ENCODE data around the gene OR7A10.

Gene OR7A10

DNA sequence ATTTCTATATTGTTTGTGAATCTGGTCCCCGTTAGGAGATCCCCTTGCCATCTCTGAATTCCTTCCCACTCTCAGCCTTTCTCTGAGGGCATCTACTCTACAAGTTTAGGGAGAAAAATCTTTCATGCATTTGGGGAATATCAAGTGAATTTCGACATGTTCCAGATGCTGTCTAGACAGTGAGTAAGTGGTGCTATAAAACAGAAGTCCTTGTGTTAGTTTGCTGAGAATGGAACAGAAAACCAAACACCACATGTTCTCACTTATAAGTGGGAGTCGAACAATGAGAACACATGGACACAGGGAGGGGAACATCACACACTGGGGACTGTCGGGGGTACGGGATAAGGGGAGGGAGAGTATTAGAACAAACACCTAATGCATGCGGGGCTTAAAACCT lies 5.1 kb downstream of the OR7A10 start:
- no peak overlapping the region for H3K27ac ChIP-seq (ENCODE audit: low read depth, low read length)

DNA sequence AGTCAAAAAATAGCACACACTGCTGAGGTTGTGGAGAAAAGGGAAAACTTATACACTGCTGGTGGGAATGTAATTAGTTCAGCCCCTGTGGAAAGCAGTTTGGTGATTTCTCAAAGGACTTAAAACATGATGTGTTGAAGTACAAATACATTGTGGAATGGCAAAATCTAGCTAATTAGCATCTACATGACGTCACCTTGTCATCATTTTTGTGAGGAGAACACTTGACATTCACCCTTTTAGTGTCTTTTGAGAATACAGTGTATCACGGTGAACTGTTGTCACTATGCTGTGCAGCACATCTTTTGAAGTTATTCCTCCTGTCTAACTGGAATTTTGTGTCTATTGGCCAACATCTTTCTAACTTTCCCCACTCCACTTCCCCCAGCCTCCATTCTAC lies 5.6 kb downstream of the OR7A10 start:
- Histone ChIP-seq H3K36me3 (ENCODE audit: control insufficient read depth, low read length) (no peaks in the 10 kb centered on the region), H3K27me3 (ENCODE audit: control insufficient read depth, low read length) (no peaks in the 10 kb centered on the region), H3K9me2 (replicated peaks; ENCODE audit: control insufficient read depth, low read length) (no peaks in the 10 kb centered on the region), H3K27ac (ENCODE audit: low read depth, low read length) (no peak overlapping the region), H3K9me3 (ENCODE audit: control insufficient read depth, insufficient read depth, low read length) (no peaks in the 10 kb centered on the region), H4K20me1 (ENCODE audit: control insufficient read depth, insufficient read depth, low read depth, low read length) (no peaks in the 10 kb centered on the region), H3K4me2 (ENCODE audit: low read length) (no peak overlapping the region), H3K4me1 (ENCODE audit: control insufficient read depth, low read length) (no peaks in the 10 kb centered on the region), H3F3A (ENCODE audit: control insufficient read depth, insufficient read depth) (no peaks in the 10 kb centered on the region), H3K79me2 (ENCODE audit: control insufficient read depth, low read length) (no peaks in the 10 kb centered on the region), H3K4me3 (ENCODE audit: low read length) (no peak overlapping the region)
- TF ChIP-seq EZH2phosphoT487 (IDR thresholded peaks at IDR 0.05; ENCODE audit: borderline replicate concordance, low read length): no peak
- TF ChIP-seq, protein P1, sequence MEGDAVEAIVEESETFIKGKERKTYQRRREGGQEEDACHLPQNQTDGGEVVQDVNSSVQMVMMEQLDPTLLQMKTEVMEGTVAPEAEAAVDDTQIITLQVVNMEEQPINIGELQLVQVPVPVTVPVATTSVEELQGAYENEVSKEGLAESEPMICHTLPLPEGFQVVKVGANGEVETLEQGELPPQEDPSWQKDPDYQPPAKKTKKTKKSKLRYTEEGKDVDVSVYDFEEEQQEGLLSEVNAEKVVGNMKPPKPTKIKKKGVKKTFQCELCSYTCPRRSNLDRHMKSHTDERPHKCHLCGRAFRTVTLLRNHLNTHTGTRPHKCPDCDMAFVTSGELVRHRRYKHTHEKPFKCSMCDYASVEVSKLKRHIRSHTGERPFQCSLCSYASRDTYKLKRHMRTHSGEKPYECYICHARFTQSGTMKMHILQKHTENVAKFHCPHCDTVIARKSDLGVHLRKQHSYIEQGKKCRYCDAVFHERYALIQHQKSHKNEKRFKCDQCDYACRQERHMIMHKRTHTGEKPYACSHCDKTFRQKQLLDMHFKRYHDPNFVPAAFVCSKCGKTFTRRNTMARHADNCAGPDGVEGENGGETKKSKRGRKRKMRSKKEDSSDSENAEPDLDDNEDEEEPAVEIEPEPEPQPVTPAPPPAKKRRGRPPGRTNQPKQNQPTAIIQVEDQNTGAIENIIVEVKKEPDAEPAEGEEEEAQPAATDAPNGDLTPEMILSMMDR (IDR thresholded peaks at IDR 0.05; ENCODE audit: low read depth, low read length, poor library complexity, severe bottlenecking): no peak

More for the DNA sequence above, 5.1 kb downstream of the OR7A10 start:
- H3K27me3 ChIP-seq (ENCODE audit: control insufficient read depth, low read length): no peaks in the 10 kb centered on the region
- H4K20me1 ChIP-seq (ENCODE audit: control insufficient read depth, insufficient read depth, low read depth, low read length): no peaks in the 10 kb centered on the region
- no peaks in the 10 kb centered on the region for H3K9me2 ChIP-seq (replicated peaks; ENCODE audit: control insufficient read depth, low read length)
- no peak overlapping the region for H3K4me2 ChIP-seq (ENCODE audit: low read length)
- H3K4me1 ChIP-seq (ENCODE audit: control insufficient read depth, low read length): no peaks in the 10 kb centered on the region
- no peaks in the 10 kb centered on the region for H3K79me2 ChIP-seq (ENCODE audit: control insufficient read depth, low read length)
- H3F3A ChIP-seq (ENCODE audit: control insufficient read depth, insufficient read depth): no peaks in the 10 kb centered on the region
- TF ChIP-seq, protein P1 (IDR thresholded peaks at IDR 0.05; ENCODE audit: low read depth, low read length, poor library complexity, severe bottlenecking): no peak
- no peak for TF ChIP-seq EZH2phosphoT487 (IDR thresholded peaks at IDR 0.05; ENCODE audit: borderline replicate concordance, low read length)
- H3K9me3 ChIP-seq (ENCODE audit: control insufficient read depth, insufficient read depth, low read length): no peaks in the 10 kb centered on the region
- no peaks in the 10 kb centered on the region for H3K36me3 ChIP-seq (ENCODE audit: control insufficient read depth, low read length)
- no peak overlapping the region for H3K4me3 ChIP-seq (ENCODE audit: low read length)

DNA sequence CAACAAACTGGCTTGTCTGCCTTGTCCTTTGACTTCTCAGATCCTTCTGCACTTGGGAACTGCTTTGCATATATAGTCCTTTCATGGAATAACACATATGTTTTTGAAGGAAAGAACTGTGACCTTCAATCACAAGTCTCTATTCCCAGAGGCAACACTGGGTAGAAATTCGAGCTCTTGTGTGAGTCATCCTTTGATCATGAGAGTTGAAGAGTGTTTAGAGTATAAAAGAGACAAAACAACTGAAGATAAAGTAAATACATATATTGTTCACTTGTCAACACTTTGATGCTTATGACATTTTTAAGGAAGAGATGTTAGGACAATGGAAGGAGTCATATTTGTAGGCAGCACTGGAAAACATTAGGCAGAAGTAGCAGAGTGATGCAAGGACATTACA lies 8.5 kb downstream of the OR7A10 start:
- no peaks in the 10 kb centered on the region for H3K79me2 ChIP-seq (ENCODE audit: control insufficient read depth, low read length)
- H3K9me2 ChIP-seq (replicated peaks; ENCODE audit: control insufficient read depth, low read length): no peaks in the 10 kb centered on the region
- H3K4me3 ChIP-seq (ENCODE audit: low read length): no peak overlapping the region
- no peaks in the 10 kb centered on the region for H3K27me3 ChIP-seq (ENCODE audit: control insufficient read depth, low read length)
- no peaks in the 10 kb centered on the region for H4K20me1 ChIP-seq (ENCODE audit: control insufficient read depth, insufficient read depth, low read depth, low read length)
- H3K4me1 ChIP-seq (ENCODE audit: control insufficient read depth, low read length): no peaks in the 10 kb centered on the region
- no peaks in the 10 kb centered on the region for H3F3A ChIP-seq (ENCODE audit: control insufficient read depth, insufficient read depth)
- no peaks in the 10 kb centered on the region for H3K36me3 ChIP-seq (ENCODE audit: control insufficient read depth, low read length)
- H3K4me2 ChIP-seq (ENCODE audit: low read length): no peak overlapping the region
- no peaks in the 10 kb centered on the region for H3K9me3 ChIP-seq (ENCODE audit: control insufficient read depth, insufficient read depth, low read length)
- TF ChIP-seq, protein P1 (IDR thresholded peaks at IDR 0.05; ENCODE audit: low read depth, low read length, poor library complexity, severe bottlenecking): no peak
- no peak for TF ChIP-seq EZH2phosphoT487 (IDR thresholded peaks at IDR 0.05; ENCODE audit: borderline replicate concordance, low read length)
- H3K27ac ChIP-seq (ENCODE audit: low read depth, low read length): no peak overlapping the region

DNA sequence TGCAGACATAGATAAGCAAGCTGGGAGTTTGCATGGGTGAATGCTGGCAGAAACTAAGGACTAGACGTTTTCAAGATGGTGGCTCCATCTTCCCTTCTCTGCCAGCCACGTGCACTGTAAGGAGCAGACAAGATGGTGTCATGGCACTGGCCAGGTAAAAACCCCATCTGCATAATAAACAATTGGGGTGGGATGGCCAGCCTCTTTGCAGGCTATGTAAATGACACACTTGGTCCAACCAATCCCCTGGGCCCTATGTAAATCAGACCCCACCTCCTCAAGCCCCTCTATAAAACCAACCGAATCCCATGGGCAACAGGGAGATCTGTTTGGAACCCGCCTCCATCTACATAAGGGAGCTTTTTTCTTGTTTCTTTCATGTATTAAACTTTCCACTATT lies 11.3 kb downstream of the OR7A10 start:
- Histone ChIP-seq H3K4me1 (ENCODE audit: control insufficient read depth, low read length) (no peaks in the 10 kb centered on the region), H3K36me3 (ENCODE audit: control insufficient read depth, low read length) (no peaks in the 10 kb centered on the region), H3F3A (ENCODE audit: control insufficient read depth, insufficient read depth) (no peaks in the 10 kb centered on the region), H3K27ac (ENCODE audit: low read depth, low read length) (no peak overlapping the region), H3K4me3 (ENCODE audit: low read length) (no peak overlapping the region), H3K27me3 (ENCODE audit: control insufficient read depth, low read length) (no peaks in the 10 kb centered on the region), H3K4me2 (ENCODE audit: low read length) (no peak overlapping the region), H4K20me1 (ENCODE audit: control insufficient read depth, insufficient read depth, low read depth, low read length) (no peaks in the 10 kb centered on the region), H3K9me2 (replicated peaks; ENCODE audit: control insufficient read depth, low read length) (no peaks in the 10 kb centered on the region), H3K79me2 (ENCODE audit: control insufficient read depth, low read length) (no peaks in the 10 kb centered on the region), H3K9me3 (ENCODE audit: control insufficient read depth, insufficient read depth, low read length) (no peaks in the 10 kb centered on the region)
- no peak for TF ChIP-seq EZH2phosphoT487 (IDR thresholded peaks at IDR 0.05; ENCODE audit: borderline replicate concordance, low read length)
- TF ChIP-seq, protein P1 (IDR thresholded peaks at IDR 0.05; ENCODE audit: low read depth, low read length, poor library complexity, severe bottlenecking): no peak
